GM21576 (cell line): ENCODE data around the gene PTGES.

ENCODE experiments used
- ATAC-seq: cut with Tn5 transposase; IDR thresholded peaks from one replicate; pipeline ENCODE4 v1.9.1; 2021; ENCODE audit warnings: mild to moderate bottlenecking, moderate library complexity; ENCODE audit not compliant: unreplicated experiment

Gene PTGES

GRCh38 chr9:129695870-129696269 lies 57.0 kb downstream of the PTGES start:
- ATAC-seq, result no peak

GRCh38 chr9:129694243-129694646 lies 58.6 kb downstream of the PTGES start:
- ATAC-seq, result no peak

- no peak for ATAC-seq
These were observed 59.1 kb downstream of the PTGES start for GRCh38 chr9:129693741-129694140.

- ATAC-seq, result no peak
These were observed 60.3 kb downstream of the PTGES start for GRCh38 chr9:129692534-129692933.
